Measurements from ENCODE around the gene SCIMP.
"Not testable (repeated sequence)": the region's sequence is repeated elsewhere in the genome, so short reads cannot be mapped to it uniquely, and the experiment has no call there.

The SCIMP gene

DNA sequence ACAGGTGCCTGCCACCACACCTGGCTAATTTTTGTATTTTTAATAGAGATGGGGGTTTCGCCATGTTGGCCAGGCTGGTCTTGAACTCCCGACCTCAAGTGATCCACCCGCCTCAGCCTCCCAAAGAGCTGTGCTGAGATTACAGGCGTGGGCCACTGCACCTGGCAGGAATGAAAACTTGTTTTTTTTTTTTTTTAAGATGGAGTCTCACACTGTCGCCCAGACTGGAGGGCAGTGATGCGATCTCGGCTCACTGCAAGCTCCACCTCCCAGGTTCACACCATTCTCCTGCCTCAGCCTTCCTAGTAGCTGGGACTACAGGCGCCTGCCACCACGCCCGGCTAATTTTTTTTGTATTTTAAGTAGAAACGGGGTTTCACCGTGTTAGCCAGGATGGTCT lies 12.7 kb downstream of the SCIMP start:
- not testable (repeated sequence) for ATAC-seq (replicated peaks); DNase-seq; H3K4me3 Mint-ChIP-seq; H3K27me3 Mint-ChIP-seq; H3K9me3 Mint-ChIP-seq
- H3K36me3 Mint-ChIP-seq = peaks cover 51 to 72% of the 10 kb centered on the region in 2 donors
- peak overlapping the region; percentile 90 for H3K27ac Mint-ChIP-seq
- peaks cover 47 to 67% of the 10 kb centered on the region in 2 donors for H3K4me1 Mint-ChIP-seq

- Mint-ChIP-seq H3K36me3 (peaks cover 42 to 68% of the 10 kb centered on the region in 2 donors), H3K27ac (peak overlapping the region; percentile 73), H3K27me3 (no peaks in the 10 kb centered on the region), H3K9me3 (no peaks in the 10 kb centered on the region), H3K4me1 (peaks cover 42 to 62% of the 10 kb centered on the region in 2 donors), H3K4me3 (peak overlapping the region in 1 of 2 donors; percentile 21)
- ATAC-seq (replicated peaks) (no peak), DNase-seq (no peak)
These were observed 14.6 kb downstream of the SCIMP start for GRCh38 chr17:5220074-5220473.

DNA sequence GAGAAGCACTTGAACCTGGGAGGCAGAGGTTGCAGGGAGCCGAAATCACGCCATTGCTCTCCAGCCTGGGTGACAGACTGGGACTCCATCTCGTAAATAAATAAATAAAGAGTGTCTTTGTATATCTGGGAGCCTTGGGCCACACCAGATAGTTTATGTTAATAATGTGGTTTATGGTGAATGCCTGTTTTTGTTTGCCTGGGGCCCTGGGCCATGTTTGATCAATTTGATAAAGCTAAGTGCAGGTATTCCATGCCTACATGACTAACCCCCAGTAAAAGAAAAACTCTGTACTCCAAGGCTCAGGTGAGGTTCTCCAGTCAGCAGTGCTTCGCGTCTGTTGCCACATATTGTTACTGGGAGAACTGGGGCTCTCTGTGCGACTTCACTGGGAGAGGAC lies 15.1 kb downstream of the SCIMP start:
- H3K27ac Mint-ChIP-seq = peak overlapping the region; percentile 71
- H3K4me3 Mint-ChIP-seq = no peak overlapping the region
- peaks cover 40 to 68% of the 10 kb centered on the region in 2 donors for H3K36me3 Mint-ChIP-seq
- ATAC-seq (replicated peaks) = no peak
- H3K9me3 Mint-ChIP-seq = no peaks in the 10 kb centered on the region
- no peaks in the 10 kb centered on the region for H3K27me3 Mint-ChIP-seq
- no peak for DNase-seq
- peaks cover 41 to 61% of the 10 kb centered on the region in 2 donors for H3K4me1 Mint-ChIP-seq

DNA sequence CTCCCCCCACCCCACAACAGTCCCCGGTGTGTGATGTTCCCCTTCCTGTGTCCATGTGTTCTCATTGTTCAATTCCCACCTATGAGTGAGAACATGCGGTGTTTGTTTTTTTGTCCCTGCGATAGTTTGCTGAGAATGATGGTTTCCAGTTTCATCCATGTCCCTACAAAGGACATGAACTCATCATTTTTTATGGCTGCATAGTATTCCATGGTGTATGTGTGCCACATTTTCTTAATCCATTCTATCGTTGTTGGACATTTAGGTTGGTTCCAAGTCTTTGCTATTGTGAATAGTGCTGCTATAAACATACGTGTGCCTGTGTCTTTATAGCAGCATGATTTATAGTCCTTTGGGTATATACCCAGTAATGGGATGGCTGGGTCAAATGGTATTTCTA lies 17.1 kb downstream of the SCIMP start:
- not testable (repeated sequence) for H3K9me3 Mint-ChIP-seq; DNase-seq; H3K27me3 Mint-ChIP-seq; H3K4me3 Mint-ChIP-seq; ATAC-seq (replicated peaks); H3K27ac Mint-ChIP-seq
- Mint-ChIP-seq H3K36me3 (peaks cover 45 to 72% of the 10 kb centered on the region in 2 donors), H3K4me1 (peaks cover 39 to 62% of the 10 kb centered on the region in 2 donors)

DNA sequence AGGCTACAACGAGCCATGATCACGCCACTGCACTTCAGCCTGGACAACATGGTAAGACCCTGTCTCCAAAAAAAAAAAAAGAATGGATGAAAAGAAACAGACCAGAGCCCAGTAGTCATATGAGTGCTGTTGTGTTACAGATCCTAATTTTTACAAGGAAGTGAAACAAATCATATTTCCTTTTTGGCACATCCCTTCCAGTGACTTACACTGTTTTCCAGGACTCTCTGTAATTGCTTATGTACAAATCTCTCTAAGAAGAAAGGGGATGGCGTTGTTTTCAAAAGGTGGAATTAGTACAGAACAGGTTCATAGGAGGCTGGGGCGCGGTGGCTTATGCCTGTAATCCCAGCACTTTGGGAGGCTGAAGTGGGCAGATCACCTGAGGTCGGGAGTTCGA lies 23.2 kb downstream of the SCIMP start:
- DNase-seq (no peak), ATAC-seq (replicated peaks) (peak; percentile 23 to 26)
- Mint-ChIP-seq H3K9me3 (peaks cover 3 to 13% of the 10 kb centered on the region in 2 donors), H3K4me3 (peak overlapping the region; percentile 31 to 51), H3K4me1 (peaks cover 61 to 86% of the 10 kb centered on the region in 2 donors), H3K36me3 (peaks cover 35 to 85% of the 10 kb centered on the region in 2 donors), H3K27ac (peak overlapping the region; percentile 94), H3K27me3 (no peaks in the 10 kb centered on the region)

DNA sequence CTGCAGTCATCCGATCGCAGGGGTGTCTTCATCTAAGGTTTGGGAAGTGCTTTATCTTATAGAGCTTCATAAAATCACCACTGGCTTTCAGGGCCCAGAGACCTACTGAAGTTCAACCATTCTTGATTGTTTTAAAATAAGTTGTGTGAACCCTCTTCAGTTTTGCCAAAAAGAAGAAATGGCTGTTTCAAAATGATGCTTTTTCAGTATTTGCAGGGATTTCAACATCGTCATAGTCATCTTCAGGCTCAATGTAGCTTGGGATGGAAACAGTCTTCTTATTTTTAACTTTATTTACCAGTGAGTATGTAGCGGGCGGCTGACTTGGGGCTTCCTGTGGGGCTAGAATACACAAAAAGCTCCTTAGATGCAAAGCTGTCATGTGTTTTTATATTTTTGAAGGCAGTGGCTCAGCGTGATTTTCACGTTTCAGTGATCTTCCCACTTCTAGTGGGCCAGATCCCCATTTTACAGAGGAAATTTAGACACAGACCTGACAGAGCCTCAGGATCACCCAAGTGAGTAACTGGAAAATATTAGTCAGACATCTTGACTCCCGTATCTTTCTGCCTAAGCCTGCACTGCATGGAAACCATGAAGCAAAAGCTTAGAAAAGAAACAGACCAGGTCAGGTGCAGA lies 23.9 kb downstream of the SCIMP start:
- Mint-ChIP-seq H3K4me1 (peaks cover 61 to 82% of the 10 kb centered on the region in 2 donors), H3K27me3 (no peaks in the 10 kb centered on the region), H3K36me3 (peaks cover 35 to 83% of the 10 kb centered on the region in 2 donors), H3K4me3 (peak overlapping the region; percentile 37 to 59), H3K27ac (peak overlapping the region; percentile 94), H3K9me3 (peaks cover 3 to 13% of the 10 kb centered on the region in 2 donors)
- ATAC-seq (replicated peaks) = peak; percentile 81
- peak; percentile 55 for DNase-seq

DNA sequence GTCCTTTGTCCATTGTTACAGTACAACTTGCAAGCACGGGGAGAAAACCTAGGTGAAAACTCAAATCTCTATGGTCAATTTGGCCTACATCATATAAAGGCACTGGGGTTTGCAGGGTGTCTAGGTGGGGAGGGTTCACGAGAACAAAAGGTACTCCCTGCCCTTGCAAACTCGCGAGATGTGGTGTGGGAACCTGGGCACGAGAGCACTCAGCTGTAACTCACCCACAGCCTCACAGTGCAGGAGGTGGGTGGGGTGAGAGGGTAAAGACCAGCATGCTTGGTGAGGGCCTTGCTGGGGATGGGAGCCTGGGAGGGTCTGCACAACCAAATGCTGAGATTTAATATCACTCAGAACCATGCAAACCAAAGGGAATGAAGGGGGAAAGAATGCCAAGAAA lies 24.6 kb downstream of the SCIMP start:
- DNase-seq (no peak), ATAC-seq (replicated peaks) (peak; percentile 41 to 61)
- H3K27ac Mint-ChIP-seq = peak overlapping the region; percentile 94
- H3K36me3 Mint-ChIP-seq = peaks cover 35 to 78% of the 10 kb centered on the region in 2 donors
- no peaks in the 10 kb centered on the region for H3K27me3 Mint-ChIP-seq
- peaks cover 3 to 13% of the 10 kb centered on the region in 2 donors for H3K9me3 Mint-ChIP-seq
- H3K4me3 Mint-ChIP-seq = peak overlapping the region; percentile 37 to 41
- peaks cover 59 to 78% of the 10 kb centered on the region in 2 donors for H3K4me1 Mint-ChIP-seq

DNA sequence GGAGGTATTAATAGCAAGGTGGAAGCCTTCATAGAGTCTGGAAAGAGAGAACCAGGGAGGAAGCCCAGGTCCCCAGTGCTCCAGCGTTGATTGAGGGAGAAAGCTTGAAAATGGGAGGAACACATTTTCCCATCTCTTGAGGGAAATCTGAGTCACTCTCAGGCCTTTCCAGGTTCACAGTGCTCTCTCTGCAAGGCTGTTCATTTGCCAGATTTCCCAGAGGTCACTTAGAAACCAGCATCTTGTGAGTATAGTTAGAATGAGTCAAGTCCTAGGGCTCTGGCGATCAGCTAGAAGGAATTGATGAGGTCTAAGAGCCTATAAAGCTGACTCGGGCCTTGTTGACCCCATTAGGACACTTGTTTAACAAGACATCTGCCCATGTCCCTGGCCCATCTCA lies 25.3 kb downstream of the SCIMP start:
- H3K36me3 Mint-ChIP-seq = peaks cover 31 to 71% of the 10 kb centered on the region in 2 donors
- no peak overlapping the region for H3K4me3 Mint-ChIP-seq

DNA sequence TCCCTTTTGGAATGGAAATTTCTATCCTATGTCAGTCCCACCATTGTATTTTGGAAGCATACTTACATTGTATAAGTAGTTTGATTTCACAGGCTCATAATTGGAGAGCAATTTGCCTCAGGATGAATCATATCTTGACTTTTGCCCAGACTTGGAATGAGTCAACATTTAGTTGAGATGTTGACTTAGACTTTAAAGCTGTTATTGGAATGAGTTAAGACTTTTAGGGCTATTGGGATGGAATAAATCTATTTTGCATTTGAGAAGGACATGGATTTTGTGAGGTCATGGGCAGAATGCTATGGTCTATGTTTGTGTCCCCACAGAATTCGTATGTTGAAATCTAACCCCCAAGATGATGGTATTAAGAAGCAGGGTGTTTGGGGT lies 30.8 kb downstream of the SCIMP start:
- Mint-ChIP-seq H3K27ac (peak overlapping the region; percentile 89), H3K4me3 (no peak overlapping the region), H3K36me3 (peaks cover 34 to 51% of the 10 kb centered on the region in 2 donors), H3K27me3 (no peaks in the 10 kb centered on the region), H3K4me1 (peaks cover 40 to 62% of the 10 kb centered on the region in 2 donors), H3K9me3 (peaks cover 7 to 19% of the 10 kb centered on the region in 2 donors)
- ATAC-seq (replicated peaks) (peak in 1 of 2 donors; percentile 68), DNase-seq (no peak)

More for the DNA sequence above, 25.3 kb downstream of the SCIMP start:
- Mint-ChIP-seq H3K9me3 (peaks cover 3 to 13% of the 10 kb centered on the region in 2 donors), H3K27me3 (no peaks in the 10 kb centered on the region), H3K27ac (peak overlapping the region; percentile 94), H3K4me1 (peaks cover 55 to 72% of the 10 kb centered on the region in 2 donors)
- no peak for ATAC-seq (replicated peaks)
- no peak for DNase-seq

DNA sequence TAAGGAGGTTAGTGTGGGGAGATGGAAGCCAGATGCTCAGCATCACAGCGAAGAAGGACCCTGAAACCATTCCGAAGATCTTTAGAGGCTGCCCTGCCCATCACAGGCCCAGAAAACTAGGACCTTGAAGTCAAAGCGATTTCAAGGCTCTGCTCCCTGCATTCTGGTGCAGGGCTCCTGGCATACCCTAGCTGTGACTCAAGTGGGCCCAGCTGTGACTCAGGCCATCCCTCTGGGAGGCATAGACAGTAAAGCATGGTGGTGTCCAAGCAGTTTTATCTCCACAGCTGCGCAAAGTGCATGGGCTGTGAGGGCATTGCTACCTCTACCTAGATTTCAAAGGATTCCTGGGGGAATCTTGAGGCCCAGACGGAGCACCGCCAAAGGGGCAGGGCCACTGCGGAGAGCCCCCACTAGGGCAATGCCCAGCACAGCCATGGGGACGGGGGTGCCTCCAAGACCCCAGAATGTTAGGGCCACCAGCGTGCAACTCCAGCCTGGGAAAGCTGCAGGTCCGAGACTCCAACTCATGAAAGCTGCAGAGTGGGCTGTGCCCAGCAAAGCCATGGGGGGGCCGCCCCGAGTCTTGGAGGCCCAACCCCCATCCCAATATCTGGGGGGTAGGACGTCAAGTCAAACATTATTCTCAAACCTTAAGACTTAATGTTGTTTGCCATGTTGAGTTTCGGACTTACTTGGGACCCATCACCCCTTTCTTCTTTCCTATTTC lies 31.3 kb downstream of the SCIMP start:
- Mint-ChIP-seq H3K9me3 (peaks cover 4 to 15% of the 10 kb centered on the region in 2 donors), H3K27me3 (no peaks in the 10 kb centered on the region), H3K4me1 (peaks cover 36 to 60% of the 10 kb centered on the region in 2 donors), H3K36me3 (peaks cover 29 to 45% of the 10 kb centered on the region in 2 donors), H3K27ac (no peak overlapping the region), H3K4me3 (no peak overlapping the region)
- no peak for DNase-seq
- ATAC-seq (replicated peaks) = no peak

DNA sequence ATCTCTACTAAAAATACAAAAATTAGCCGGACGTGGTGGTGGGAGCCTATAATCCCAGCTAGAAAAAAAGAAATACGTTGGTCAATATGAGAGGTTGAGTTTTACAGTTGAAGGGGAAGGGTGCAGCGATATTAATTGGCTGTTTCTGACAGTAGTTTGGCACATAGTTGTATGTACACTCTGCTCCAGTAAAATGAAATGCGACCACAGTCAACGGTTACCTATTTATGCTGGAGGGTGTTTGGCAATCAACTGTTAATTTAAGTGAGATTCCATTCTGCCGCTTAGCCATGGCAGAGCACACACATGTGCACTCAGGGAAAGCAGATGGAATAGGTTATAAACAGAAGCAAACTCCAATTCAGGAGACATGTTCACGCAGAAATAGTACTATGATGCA lies 33.6 kb downstream of the SCIMP start:
- H3K27me3 Mint-ChIP-seq = no peaks in the 10 kb centered on the region
- H3K36me3 Mint-ChIP-seq = peaks cover 23 to 36% of the 10 kb centered on the region in 2 donors
- DNase-seq = no peak
- peak overlapping the region; percentile 37 for H3K27ac Mint-ChIP-seq
- no peak overlapping the region for H3K4me3 Mint-ChIP-seq
- H3K4me1 Mint-ChIP-seq = peaks cover 30 to 56% of the 10 kb centered on the region in 2 donors
- ATAC-seq (replicated peaks) = no peak
- peaks cover 4 to 6% of the 10 kb centered on the region in 2 donors for H3K9me3 Mint-ChIP-seq

DNA sequence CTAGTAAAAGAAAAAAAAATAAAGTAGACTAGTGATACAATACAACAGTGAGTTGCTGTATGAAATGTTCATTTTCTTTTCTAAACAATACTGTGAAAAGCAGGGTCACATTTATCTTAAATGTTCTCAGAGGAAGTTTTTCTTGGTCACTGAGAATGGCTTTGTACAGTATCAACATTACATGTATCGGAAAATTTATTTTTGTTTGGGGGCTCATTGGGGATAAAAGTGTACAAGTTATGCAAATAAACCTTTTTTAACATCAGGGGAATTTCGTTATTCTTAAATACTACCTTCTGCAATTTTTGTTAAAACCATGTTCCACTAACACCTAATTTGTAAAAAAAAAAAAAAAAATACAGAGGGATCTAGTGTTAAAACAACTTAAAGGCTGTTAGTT lies 34.3 kb downstream of the SCIMP start:
- no peak overlapping the region for H3K27ac Mint-ChIP-seq
- DNase-seq = no peak
- H3K4me3 Mint-ChIP-seq = peak overlapping the region; percentile 17 to 26
- H3K36me3 Mint-ChIP-seq = peaks cover 23 to 36% of the 10 kb centered on the region in 2 donors
- peaks cover 4 to 6% of the 10 kb centered on the region in 2 donors for H3K9me3 Mint-ChIP-seq
- peaks cover 30 to 56% of the 10 kb centered on the region in 2 donors for H3K4me1 Mint-ChIP-seq
- no peak for ATAC-seq (replicated peaks)
- no peaks in the 10 kb centered on the region for H3K27me3 Mint-ChIP-seq

DNA sequence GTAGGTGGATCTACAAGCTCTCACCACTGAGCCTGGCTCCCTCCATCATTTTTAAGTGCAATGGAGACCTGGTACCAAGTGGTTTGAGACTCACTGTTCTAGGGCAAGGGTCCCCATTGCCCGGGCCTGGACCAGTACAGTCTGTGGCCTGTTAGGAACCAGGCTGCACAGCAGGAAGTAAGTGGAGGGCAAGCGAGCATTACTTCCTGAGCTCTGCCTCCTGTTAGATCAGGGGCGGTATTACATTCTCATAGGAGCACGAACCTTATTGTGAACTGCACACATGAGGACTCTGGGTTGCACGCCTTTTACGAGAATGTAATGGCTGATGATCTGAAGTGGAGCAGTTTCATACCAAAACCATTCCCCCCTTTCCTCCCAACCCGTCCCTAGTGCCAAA lies 36.2 kb downstream of the SCIMP start:
- Mint-ChIP-seq H3K27me3 (no peaks in the 10 kb centered on the region), H3K27ac (peak overlapping the region; percentile 90), H3K9me3 (no peaks in the 10 kb centered on the region), H3K36me3 (peaks cover 15 to 27% of the 10 kb centered on the region in 2 donors), H3K4me3 (peak overlapping the region in 1 of 2 donors; percentile 16), H3K4me1 (peaks cover 22 to 47% of the 10 kb centered on the region in 2 donors)
- no peak for DNase-seq
- ATAC-seq (replicated peaks) = peak; percentile 55 to 58

GRCh38 chr17:5194346-5194745 lies 40.3 kb downstream of the SCIMP start:
- ATAC-seq (replicated peaks) = no peak
- H3K9me3 Mint-ChIP-seq = peaks cover 4 to 6% of the 10 kb centered on the region in 2 donors
- no peak for DNase-seq
- H3K36me3 Mint-ChIP-seq = peaks cover 13 to 20% of the 10 kb centered on the region in 2 donors
- H3K27ac Mint-ChIP-seq = no peak overlapping the region
- H3K27me3 Mint-ChIP-seq = no peaks in the 10 kb centered on the region
- peaks cover 16 to 42% of the 10 kb centered on the region in 2 donors for H3K4me1 Mint-ChIP-seq
- no peak overlapping the region for H3K4me3 Mint-ChIP-seq
